Measurements from ENCODE around the gene PTH2R. TPM values are rescaled to one million over a fixed set of nuclear protein-coding genes. Genes with fewer than 3 reads are reported as not detected.
A peak's percentile ranks its signal among the peaks of the same experiment; 100 is the strongest.
"Not testable (repeated sequence)": the region's sequence is repeated elsewhere in the genome, so short reads cannot be mapped to it uniquely, and the experiment has no call there.

The PTH2R gene, protein sequence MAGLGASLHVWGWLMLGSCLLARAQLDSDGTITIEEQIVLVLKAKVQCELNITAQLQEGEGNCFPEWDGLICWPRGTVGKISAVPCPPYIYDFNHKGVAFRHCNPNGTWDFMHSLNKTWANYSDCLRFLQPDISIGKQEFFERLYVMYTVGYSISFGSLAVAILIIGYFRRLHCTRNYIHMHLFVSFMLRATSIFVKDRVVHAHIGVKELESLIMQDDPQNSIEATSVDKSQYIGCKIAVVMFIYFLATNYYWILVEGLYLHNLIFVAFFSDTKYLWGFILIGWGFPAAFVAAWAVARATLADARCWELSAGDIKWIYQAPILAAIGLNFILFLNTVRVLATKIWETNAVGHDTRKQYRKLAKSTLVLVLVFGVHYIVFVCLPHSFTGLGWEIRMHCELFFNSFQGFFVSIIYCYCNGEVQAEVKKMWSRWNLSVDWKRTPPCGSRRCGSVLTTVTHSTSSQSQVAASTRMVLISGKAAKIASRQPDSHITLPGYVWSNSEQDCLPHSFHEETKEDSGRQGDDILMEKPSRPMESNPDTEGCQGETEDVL
- not detected in 2 replicates for total RNA-seq

DNA sequence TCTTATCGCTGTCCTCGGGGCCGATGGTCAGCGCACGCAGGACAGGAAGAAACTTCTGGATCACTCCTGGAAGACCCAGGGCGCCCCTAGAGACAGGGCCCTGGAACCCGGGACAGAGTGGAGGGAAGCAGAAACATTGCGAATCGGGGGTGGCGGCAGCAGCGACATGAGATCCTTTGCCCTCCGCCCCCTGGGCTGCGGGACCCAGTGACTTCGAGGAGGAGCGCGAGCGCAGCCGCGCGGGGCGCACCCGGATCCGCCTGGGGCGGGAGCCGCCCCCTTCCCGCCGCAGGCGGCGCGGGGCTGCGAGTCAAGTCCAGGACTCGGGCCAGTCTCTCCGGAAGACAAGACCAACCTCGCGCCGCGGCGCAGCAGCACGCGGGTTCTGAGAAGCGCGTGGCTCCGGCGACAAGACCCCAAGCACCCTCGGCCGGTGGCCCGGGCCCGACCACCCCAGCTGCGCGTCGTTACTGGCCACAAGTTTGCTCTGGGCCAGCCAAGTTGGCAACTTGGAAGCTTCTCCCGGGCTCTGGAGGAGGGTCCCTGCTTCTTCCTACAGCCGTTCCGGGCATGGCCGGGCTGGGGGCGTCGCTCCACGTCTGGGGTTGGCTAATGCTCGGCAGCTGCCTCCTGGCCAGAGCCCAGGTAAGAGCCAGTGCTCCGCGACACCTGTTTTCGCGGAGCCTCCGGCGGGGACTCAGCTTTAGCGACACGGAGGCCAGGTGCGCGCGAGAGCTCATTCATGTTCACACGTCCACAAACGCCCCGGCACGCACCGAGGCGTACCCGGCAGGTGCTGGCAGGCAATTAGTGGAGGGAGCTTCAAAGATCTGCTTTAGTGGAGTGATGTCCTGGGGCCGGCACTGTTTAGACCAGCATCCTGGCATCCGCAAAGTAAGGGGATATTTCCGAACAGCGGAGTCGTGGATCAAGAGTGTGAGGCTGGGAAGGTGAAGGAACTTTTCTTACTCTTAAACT lies at the start of gene PTH2R:
Gene PTH2R (plus strand): TSS at position 319 of the 978 bp plus-strand sequence. CDS start 252 bp downstream, at position 571.
- peak; percentile 18 for DNase-seq

DNA sequence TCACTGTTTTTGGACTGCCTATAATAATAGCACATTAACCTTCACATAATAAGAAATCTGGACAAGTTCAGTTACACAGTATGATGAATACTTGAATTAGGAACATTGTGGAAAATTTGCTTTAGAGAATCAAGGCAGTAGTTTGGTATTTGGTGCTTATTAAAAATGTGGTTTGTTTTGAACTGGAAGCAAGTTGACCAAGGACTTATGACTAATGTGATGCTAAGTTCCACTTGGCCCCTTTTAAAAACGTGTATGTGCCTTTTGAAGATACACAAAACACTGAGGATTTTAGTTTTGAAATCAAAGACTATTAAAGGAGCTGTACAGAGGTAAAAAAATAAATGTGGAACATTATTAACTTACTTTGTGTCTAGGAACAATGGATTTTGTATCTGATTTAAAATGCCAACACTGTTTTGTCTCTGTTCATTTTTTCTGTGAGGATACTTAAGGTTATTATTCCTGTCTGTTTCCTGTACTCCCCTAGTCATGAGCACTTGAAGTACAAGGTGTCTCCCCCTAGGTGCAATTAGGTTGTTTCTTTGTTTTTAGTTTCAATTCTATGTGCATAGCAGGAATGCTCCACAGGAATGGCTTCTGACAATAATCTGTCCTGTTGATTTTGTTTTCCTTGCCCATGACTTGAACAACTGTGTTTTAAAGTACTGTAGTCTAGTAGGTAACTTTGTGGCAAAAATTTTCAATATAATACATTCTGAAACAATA lies 49.6 kb upstream of the PTH2R start:
- DNase-seq, result peak; percentile 15

DNA sequence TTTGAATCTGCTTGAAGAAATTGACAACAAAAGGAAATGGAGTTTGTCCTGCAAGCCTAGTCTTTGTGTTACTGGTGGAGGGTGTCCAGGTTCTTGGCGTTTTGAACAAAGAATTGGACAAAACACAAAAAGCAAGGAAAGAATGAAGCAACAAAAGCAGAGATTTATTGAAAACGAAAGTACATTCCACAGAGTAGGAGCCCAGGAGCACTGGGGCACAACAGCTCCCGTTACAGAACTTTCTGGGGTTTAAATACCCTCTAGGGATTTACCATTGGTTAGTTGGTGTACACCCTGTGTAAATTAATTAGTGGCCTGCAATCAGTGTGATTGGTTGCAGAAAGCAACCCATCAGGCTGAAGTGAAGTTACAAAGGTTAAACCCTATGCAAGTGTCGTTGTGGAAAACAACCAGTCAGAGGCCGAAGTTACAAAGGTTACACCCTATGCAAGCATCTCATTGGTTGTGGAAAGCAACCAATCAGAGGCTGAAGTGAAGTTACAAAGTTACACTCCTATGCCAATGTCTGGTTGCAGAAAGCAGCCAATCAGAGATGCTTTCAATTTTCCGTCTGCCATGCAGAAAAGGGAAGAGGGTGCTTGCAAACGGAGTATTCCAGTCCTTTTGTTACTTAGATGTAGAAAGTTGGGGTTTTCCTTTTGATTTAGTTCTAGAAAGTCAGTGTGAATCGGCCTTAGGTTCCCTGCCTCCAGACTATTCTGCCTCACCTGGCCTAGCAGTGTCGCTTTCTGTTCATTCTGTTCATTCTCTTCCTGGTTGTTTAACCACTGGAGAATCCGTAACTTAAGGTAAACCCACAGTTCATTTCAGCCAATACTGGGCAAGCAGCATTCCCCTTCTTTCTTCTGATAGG lies 47.6 kb upstream of the PTH2R start:
- no peak for DNase-seq

DNA sequence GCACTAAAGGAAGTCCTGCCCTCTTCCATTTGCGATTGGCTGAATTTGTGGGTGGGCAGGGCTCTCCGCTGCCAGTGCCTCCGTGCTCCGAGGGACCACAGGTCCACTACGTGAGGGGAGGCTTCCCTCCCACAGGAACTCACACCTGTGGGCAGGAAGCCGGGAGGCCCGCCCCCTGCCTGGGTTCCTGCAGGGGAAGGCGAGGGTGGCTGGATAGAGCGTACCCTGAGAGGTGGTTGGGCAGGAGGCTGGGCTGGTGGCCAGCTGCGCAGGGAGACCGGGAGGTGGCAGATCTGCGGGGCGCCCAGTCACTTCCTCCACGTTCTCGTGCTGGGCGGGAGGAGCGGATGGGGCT lies 47.0 kb upstream of the PTH2R start:
- DNase-seq, result no peak

DNA sequence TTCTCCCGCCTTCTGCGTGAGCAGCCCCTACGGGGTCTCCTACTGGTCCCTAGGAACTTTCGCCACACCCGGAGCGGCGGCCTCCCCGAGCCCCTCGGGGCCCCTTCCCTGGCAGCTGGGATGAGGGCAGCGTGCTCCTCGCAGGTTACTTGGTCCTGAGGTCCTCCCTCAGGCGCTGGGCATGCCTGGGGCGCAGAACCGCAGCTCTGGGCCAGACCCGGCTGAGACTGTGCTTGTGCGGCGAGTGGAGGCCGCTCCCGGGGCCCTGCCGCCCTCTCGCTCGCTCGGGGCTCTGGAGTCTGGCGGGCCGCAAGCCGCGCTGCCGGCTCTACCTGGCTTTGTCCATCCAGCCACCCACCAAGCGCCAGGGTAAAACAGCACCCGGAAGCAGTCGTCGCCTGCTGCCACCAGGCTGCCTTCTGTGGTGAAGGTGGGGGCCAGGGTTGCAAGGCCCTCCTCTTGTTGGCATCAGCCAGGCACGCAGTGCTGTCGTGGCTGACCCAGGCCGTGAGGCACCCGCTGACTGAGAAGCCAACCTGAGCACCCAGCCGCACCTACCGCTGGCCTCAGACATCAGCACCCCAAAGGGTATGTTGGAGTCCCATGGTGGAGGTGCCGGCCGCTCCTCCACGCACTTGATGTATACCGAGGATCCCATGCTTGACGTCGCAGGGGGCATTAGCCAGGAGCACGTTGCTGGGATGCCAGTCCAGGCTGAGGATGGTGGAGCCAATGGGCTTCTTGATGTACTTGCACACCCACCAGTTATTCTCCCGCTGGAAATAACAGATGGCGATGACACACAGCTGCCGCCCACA lies 46.1 kb upstream of the PTH2R start:
- no peak for DNase-seq

DNA sequence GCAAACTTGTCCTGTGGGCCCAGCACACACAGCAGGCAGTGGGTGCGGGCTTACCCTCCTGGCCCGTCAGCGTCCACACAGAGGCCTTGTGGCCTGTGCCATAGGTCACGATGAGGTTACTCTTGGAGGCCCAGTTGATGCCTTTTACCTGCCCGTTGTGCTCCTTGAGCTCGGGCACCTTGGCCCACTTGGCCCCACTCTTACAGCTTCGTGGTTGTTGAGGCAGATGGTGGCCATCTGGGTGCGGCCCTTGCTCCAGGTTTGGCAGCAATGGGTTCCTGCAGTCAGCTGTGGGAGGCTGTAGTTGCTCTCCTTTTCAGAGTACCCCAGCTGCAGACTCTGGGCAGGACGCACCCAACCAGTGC lies 45.5 kb upstream of the PTH2R start:
- no peak for DNase-seq

DNA sequence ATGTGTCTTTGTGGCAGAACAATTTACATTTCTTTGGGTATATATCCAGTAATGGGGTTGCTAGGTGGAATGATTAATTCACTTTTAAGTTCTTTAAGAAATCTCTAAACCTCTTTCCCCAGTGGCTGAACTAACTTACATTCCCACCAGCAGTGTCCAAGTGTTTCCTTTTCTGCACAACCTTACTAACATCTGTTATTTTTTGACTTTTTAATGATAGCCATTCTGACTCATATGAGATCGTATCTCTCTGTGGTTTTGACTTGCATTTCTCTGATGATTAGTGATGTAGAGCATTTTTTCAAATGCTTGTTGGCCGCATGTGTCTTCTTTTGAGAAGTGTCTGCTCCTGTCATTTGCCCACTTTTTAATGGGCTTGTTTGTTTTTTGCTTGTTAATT lies 43.1 kb upstream of the PTH2R start:
- DNase-seq, result peak; percentile 16

DNA sequence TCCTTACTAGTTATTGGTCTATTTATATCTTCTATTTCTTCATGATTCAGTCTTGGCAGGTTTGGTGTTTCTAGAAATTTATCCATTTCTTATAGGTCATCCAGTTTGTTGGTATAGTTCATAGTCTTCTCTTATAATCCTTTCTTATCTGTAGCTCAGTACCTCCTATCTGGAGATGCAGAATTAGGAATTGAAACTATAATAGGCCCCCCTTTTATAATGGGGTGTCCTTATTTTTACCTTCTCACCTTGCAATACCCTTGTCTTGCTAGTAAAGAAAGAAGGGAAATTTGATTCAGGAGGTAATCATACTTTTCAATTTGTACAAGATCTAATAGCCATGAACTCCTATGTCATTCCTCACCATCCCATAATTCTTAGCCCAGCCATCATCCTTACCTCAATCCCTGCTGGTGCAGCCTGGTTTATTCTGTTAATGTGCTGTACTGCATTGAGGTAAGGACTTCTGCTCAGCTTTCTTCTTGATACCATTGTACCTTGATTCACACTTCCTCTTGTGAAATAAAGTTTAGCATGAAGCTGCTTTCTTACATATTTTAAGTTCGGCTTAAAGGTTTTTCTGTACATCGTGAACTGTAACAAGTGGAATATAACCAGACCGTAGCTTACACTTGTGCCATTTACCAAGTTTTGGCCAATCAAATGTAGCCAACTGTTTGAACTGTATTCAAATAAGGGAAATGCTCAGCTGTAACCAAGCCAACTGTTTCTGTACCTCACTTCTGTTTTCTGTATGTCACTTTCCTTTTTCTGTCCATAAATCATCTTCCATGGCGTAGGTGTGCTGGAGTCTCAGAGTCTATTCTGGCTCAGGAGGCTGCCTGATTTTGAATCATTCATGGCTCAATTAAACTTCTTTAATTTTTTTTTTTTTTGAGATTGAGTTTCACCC lies 40.1 kb upstream of the PTH2R start:
- DNase-seq, result no peak

DNA sequence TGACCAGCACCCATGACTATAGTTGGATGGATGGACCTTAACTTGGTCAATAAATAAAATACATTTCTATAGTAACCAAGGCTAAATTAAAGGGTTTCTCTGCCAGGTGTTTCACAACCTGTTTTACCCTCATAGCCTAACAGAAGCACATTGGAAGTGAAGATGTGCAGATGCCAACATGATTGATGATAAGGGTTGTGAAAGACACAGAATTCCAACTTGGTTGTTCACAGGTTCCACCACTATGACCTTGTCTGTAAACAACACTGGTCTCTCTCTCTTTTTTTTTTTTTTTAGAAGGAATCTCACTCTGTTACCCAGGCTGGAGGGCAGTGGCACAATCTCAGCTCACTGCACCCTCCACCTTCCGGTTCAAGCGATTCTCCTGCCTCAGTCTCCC lies 37.5 kb upstream of the PTH2R start:
- DNase-seq, result no peak

DNA sequence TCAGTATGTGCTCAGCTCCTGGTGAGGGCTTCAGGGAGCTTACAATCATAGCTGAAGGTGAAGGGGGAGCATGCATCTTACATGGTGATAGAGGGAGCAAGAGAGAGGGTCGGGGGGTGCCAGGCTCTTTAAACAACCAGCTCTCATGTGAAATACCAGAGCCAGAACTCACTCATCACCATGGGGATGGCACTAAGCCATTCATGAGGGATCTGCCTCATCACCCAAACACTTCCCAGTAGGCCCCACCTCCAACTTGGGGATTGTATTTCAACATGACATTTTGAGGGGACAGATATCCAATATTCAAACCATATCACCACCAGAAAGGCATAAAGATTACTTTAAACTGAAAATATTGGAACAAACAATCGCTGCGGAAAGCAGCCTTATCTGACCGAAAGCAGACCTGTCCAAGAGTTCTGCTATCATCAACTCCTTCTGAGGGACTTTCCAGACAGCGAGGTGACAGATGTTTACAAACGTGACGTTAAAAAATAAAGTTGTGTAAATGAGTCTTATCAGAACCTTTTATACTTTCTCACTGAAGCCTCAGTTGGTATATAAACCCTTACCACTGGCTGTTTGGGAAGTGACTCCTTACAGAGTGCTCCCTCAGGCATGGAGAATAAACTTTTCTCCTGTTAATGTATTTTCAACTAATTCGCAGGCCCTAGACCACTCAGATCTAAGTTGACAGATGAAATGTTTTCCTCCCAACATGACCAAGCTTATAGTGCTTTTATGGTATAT lies 35.5 kb upstream of the PTH2R start:
- DNase-seq, result no peak

DNA sequence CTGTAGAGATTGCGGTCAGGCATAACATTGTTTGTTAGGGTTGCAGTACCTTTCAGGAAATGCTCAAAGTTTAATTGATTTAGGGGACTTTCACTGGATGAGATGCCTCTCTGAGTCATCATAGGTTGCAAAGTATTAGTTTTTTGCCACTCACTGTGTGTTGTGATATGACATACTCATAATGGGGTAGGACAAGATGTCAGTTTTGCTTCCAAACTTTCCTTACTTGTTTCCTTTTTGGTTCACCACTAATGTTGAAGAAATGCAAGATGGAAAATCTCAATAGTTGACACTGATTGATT lies 35.0 kb upstream of the PTH2R start:
- DNase-seq, result no peak

DNA sequence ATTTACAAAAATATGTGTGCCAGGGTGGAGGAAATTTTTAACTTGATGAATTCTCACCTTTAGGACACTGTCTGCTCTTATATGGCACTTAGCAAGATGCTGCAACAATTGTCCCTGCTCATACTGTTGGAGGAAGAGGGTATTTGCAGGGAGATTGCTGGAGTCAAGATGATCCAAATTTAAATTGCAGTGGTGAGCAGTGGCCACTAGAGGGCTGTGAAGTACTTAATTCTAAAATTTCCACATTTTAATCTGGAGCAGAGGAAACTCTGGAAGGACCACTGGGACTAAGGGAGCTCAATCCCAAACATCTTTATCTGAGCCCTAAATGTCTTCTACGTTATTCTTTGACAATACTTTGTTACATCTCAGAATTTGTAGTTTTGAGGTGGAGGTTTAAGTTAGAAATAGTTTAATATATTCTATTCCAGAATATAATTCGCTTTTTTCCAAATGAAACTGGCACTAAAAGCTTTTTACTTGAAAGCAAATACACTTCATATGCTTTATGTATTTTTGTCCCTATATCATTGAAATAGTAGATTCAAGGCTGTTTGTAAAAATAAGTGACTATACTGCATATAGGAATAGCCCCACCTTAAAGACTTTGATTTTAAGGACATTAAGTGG lies 33.0 kb upstream of the PTH2R start:
- DNase-seq, result peak; percentile 70

DNA sequence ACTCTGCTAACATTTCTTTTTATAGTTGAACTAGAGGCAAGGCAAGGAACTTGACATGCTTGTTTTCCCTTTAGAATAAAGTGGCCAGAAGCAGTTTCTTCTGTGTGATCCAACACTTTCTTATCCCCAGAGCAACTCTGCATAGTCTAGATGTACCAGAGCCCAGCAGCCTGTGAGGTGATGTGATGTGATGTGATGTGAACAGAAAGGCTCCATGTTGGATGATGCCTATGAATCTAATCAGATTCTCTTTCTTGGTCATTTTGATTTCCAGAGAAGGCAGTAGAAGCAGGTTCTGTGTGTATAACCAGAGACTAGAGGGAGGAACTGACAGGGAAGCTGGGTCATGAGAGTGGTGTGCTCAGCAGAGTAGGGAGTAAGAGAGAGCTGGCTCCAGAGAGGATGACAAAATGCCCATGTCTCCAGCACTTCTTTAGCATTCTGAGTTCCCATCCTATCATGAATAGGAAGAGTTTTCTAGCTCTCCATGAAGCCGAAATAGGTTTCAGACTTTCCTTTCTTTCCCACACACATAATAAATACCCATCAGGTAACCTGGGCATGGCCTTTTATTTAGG lies 31.0 kb upstream of the PTH2R start:
- no peak for DNase-seq

DNA sequence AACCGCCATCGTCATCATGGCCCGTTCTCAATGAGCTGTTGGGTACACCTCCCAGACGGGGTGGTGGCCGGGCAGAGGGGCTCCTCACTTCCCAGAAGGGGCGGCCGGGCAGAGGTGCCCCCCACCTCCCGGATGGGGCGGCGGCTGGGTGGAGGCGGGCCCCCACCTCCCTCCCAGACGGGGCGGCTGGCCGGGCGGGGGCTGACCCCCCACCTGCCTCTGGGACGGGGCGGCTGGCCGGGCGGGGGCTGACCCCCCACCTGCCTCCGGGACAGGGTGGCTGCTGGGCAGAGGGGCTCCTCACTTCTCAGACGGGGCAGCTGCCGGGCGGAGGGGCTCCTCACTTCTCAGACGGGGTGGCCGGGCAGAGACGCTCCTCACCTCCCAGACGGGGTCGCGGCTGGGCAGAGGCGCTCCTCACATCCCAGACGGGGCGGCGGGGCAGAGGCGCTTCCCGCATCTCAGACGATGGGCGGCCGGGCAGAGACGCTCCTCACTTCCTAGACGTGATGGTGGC lies 29.2 kb upstream of the PTH2R start:
- not testable (repeated sequence) for DNase-seq

DNA sequence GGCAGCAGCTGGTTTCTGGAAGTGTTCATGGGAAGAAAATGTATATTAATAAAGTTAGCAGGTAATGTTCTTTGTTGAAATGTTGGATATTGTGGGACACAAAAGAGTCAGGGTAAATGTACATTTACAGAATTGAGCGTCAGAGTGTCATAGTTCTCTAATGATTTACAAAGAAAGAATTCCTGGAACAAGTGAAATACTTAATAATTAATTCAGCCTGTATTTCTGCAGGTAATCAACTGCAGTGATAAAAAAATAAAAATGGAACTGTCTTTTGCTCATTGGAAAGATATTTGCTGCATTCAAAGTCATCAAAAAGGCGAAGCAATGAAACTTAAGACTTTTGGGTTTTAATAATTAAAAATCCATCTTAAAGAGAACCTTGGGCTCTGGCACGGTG lies 27.4 kb upstream of the PTH2R start:
- no peak for DNase-seq

DNA sequence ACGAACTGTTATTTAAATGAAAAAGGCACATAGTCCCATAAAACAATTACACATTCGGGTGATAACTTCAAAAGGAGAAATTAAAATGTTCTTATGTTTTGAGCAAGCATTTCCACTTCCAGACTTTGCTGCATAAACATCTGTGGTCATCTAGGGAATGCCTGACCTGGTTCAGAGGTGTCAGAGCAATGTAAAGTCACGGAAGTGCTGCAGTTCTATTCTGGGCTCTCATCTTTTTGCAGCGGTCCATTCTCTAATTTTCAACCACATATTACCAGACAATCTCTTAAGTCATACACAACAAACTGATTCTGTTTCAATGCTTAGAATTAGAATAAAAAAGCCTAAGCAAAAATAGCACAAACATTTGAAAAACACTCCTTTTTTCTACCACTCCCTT lies 22.0 kb upstream of the PTH2R start:
- DNase-seq, result no peak

DNA sequence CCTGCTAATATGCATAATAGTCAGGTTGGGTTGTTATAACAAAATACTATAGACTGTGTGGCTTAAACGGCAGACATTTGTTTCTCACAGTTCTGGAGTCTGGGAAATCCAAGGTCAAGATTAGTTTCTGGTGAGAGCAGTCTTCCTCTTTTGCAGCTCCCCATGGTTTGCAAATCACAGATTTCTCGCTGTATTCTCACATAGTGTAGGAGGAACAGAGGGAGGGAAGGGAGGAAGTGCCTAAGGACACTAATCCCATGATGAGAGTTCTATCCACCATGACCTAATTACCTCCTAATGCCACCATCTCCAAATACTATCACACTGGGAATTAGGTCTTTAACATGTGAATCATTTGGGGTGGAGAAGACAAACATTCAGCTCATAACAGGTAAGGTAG lies 20.1 kb upstream of the PTH2R start:
- no peak for DNase-seq

DNA sequence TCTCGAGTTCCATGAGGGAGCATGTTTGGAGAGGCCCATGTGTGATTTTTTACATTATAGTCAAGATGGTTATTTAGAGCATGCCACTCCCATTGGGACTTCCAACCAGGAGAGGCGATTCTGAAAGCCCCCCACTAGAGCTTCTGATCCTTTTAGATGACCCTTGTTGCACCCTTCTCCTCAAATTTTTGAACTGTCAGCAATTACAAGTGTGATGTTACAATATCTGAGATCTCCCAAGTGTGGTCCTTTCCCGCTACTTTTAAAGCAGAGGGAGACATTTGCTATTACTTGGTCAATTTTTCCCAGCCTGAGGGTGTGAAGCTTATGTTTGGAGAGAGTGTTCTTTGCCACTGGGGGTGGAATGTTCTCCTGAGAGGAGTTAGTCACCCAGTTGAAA lies 16.7 kb upstream of the PTH2R start:
- no peak for DNase-seq

All from dermis blood vessel endothelial cell (primary cell).